Right renal cortex interstitium (tissue), 3 donors: ENCODE data around the gene GNG10. TPM values are rescaled to one million over a fixed set of nuclear protein-coding genes. Genes with fewer than 3 reads are reported as not detected.
"Not testable (repeated sequence)": the region's sequence is repeated elsewhere in the genome, so short reads cannot be mapped to it uniquely, and the experiment has no call there.

Source experiments
- DNase-seq, 3 donors: peaks; one replicate each; pipeline ENCODE4 v3.0.0-alpha.2; 2013; ENCODE audit warnings: low read depth in 3 of 3, low spot score in 2 of 3
- polyA plus RNA-seq, 3 donors: library from polyadenylated mRNA; unstranded; fragments of 120-200 nt; gene quantifications; one replicate each; pipeline ENCODE4 v1.2.1, GENCODE V29; 2013; ENCODE audit not compliant: insufficient read length in 3 of 3

GNG10 gene
- 10 to 100 TPM; 55.0 to 69.7 (median 61.0) TPM for polyA plus RNA-seq

GRCh38 chr9:111661150-111661801, at the start of gene GNG10:
Gene GNG10 (plus strand): TSS chr9:111661605. CDS start chr9:111661635, 30 bp downstream.
- peak in 1 of 3 donors; percentile 64 for DNase-seq

DNA sequence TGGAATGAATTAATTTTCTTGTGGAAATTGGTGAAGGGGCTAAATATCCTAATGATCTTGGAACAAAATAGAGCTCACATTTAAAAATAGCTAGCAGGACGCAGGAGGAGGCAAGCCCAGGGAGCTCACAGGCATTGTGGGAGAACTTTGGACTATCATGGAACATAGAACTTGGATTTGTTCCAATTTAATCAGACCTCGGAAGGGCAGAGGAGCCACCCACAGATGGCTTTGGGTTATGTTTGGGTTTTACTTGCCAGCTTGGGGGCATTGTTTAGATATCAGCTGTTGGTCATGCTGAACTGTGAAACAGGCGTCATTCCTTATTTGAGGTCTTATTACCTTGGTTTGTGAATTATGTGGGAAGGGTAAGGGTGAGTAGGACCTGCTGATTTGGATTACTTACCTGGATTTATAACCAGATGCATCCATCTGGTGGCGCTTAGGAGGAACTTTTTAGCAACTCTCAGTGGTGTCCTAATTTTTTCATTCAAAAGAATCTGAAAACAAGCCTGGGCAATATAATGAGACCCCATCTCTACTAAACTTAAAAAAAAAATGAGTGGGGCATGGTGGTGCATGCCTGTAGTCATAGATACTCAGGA, 47.9 kb upstream of the GNG10 start:
- no peak for DNase-seq

DNA sequence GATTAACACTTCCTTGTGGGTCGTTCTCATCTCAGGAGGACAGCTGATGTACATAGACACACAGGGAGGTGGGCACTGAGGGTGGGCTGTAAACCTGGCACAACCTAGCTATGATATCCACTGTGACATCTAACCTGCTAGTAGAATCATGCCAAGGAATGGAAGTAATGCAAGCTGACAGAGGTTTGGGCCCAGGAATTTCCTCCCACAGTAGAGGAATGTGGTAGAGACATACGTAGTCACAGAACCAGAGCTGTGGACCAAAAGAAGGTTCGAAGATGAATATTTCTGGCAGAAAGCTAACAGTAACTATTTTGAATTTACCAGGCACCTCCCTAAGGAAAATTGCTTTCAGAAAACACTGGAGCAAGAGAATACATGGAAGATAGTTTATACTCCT, 45.5 kb upstream of the GNG10 start:
- DNase-seq, result no peak

- DNase-seq, result not testable (repeated sequence)
Observed at GRCh38 chr9:111617349-111617748, 44.1 kb upstream of the GNG10 start.

GRCh38 chr9:111621895-111622480, 39.4 kb upstream of the GNG10 start:
- no peak for DNase-seq

DNA sequence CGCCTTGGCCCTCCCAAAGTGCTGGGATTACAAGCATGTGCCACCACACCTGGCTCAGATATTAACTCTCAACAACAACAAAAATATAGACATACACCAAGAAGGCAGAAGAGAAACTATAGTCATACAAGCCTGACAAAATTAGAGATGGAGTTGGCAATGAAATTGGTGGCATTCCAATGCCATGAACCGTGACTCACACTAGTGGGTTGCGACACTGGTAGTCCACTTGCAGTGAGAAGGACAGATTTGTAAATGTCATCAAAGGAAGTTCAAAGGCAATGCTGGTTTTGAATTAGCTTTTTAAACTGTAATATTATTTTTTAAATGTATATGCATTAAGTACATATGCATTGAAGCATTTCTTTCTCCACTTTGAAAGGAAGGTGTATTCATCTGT, 38.8 kb upstream of the GNG10 start:
- no peak for DNase-seq

DNA sequence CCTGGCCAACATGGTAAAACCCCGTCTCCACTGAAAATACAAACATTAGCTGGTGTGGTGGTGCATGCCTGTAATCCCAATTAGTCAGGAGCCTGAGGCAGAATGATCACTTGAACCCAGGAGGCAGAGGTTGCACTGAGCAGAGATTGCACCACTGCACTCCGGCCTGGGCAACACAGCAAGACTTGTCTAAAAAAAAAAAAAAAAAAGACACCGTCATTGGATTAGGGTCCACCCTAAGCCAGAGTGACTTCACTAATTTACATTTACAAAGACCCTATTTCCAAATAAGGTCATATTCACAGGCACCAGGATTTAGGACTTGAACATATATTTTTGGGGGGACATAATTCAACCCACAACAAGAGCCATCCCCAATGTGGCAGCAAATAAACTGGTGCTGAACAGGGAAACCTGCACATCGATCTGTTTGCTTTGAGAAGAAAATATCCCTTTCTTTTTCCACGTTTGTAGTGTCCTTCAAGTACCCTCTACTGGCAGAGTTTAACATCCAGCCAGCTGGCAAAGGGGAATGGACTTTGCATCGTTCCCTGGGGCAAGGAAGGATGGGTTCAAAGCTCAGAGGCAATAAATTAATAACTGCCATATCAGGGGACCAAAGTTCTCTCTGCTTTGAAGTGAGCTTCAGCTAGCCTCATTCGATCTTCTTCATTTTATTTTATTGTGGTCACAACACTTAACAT, 34.0 kb upstream of the GNG10 start:
- DNase-seq, result no peak

DNA sequence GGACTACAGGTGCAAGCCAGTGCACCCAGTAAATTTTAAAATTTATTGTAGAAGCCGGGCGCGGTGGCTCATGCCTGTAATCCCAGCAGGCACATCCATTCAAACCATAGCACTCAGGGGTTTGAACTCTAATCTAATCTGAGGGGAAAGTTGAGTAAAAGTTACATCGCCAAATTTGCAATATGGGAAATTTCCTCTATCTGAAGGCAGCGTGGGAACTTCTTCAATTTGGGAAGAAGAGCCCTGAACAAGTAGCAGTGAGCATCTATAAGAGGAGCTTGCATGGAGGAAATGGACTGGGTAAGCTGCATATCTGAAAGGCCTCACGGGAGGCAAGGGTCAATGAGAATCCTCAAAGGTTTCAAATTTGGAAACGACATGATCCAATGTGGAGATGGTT, 33.0 kb upstream of the GNG10 start:
- no peak for DNase-seq

DNA sequence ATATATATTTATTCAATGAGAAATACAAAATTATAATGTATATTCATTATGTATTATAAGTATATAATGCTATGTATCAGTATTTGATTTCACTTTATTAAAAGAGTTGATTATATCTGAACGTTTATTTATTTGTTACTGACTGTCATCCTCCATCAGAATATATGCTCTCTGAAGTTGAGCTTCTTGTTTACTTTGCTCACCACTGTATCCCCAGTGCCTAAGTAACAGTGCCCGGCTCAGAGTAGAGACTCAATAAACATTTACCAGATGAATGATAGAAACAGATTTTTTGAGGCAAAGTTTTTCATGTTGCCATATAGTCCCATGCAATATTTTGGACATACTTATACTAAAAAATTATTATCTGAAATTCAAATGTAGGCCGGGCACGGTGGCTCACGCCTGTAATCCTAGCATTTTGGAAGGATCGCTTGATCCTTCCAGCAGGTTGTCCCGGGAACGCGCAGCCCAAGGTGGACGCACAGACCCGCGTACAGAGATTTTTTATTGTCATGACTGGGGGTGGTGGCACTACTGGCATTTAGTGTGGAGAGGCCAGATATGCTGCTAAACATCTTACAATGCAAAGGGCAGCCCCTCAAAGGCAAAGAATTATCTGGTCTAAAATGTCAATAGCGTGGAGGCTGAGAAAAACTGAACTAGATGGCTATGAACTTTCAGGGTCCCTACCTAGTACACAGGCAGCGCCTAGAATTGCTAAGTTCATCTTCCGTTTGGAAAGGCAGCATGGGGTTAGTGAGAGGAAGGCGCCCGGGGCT, 31.0 kb upstream of the GNG10 start:
- DNase-seq, result peak in 1 of 3 donors; percentile 53

DNA sequence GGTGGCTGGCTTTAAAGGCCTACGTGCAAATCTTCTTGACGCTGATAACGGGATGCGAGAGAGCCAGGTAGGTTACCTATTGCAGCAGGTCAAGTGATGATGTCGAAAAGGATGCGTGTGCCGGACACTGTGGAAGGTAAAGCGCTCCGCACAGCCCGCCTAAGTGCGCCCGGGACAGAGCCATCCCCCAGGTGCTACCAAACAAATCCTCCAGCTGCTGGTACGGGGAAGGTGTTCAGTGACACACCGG, 30.5 kb upstream of the GNG10 start:
- no peak for DNase-seq

GRCh38 chr9:111631214-111631971, 30.0 kb upstream of the GNG10 start, which contains the start of gene DNAJC25:
Gene DNAJC25 (plus strand): TSS chr9:111631334. CDS start chr9:111631408, 74 bp downstream.
- peak; percentile 92 to 95 (median 93) for DNase-seq

- no peak for DNase-seq
Observed at GRCh38 chr9:111632060-111632459, 29.3 kb upstream of the GNG10 start.

GRCh38 chr9:111632695-111633388, 28.6 kb upstream of the GNG10 start:
- DNase-seq, result no peak

DNA sequence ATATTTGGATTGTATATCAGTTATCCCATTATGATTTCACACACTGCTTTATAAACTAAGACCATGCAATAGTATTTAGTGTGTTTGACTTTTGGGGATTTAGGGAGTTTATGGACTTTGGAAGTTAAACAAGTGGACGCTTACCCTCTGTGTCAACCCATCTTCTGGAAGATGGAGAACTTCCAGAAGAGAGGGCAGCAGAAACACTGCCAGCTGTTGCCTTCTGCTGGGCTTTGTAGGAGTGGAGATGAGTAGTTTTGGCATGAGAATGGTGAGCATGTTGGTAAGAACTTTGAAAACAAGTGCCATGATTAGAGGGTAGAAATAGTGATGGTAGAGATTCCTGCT, 28.0 kb upstream of the GNG10 start:
- no peak for DNase-seq

- DNase-seq, result no peak
Observed at GRCh38 chr9:111634860-111635259, 26.5 kb upstream of the GNG10 start.

GRCh38 chr9:111637421-111637950, 23.9 kb upstream of the GNG10 start:
- DNase-seq, result no peak

DNA sequence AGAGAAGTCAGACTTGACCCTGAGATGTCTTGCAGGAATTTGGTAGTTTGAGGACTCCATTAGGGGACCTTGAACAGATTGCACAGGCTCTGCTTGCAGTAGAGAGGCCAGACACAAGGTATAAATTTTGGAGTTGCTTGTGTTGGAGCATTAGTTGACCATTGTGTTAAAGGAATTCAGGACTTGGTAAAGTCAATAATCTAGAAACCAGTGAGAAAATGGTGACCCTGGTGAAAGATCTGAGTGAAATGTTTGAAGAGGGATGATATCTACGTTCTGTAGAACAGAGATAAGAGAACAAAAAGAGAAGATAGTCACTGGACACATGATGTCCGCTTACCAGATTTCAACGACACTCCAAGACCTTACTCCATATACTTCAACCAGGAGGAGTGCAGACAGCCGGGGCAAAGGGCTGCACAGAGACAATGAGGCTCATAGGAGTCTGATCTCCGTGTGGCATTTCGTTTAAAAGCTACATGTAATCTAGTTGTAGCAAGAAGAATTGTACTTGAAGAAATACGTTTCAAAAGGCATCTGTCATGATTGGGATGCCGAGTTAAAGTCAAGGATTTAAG, 17.1 kb upstream of the GNG10 start:
- no peak for DNase-seq

GRCh38 chr9:111645806-111646205, 15.6 kb upstream of the GNG10 start:
- no peak for DNase-seq

GRCh38 chr9:111646417-111646816, 15.0 kb upstream of the GNG10 start:
- no peak for DNase-seq
